GM19372 (cell line): Measurements from ENCODE around the gene CADM4.
"Not testable (repeated sequence)": the region's sequence is repeated elsewhere in the genome, so short reads cannot be mapped to it uniquely, and the experiment has no call there.

Source experiments
- ATAC-seq: cut with Tn5 transposase; IDR thresholded peaks from one replicate; pipeline ENCODE4 v1.9.1; 2021; ENCODE audit warnings: mild to moderate bottlenecking, low read depth, moderate library complexity; ENCODE audit not compliant: unreplicated experiment

The CADM4 gene

DNA sequence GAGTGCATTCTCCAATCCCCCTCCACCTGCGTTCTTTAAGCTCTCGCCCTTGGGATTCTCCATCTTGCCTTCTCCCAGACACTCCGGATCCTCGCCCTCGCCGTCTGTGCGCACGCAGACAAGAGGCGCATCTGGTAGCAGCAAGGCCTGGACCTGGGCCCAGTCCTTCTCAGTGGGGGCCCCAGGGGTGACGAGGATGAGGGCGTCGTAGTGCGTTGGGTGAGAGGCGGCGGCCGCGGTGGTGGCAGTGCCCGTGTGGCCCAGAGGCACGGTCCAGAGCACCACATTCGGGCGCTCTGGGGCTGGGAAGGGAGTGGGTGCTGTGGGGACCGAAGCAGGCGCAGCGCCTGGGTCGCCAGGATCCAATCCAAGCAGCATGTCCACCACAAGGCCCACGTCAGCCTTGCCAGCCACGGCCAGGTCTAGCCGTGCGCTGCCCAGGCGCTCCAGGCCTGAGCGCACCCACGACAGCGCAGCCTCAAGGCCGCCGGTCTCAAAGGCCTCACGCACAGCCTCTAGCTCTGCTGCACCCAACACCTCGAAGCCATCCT lies 46.8 kb downstream of the CADM4 start:
- ATAC-seq = no peak

DNA sequence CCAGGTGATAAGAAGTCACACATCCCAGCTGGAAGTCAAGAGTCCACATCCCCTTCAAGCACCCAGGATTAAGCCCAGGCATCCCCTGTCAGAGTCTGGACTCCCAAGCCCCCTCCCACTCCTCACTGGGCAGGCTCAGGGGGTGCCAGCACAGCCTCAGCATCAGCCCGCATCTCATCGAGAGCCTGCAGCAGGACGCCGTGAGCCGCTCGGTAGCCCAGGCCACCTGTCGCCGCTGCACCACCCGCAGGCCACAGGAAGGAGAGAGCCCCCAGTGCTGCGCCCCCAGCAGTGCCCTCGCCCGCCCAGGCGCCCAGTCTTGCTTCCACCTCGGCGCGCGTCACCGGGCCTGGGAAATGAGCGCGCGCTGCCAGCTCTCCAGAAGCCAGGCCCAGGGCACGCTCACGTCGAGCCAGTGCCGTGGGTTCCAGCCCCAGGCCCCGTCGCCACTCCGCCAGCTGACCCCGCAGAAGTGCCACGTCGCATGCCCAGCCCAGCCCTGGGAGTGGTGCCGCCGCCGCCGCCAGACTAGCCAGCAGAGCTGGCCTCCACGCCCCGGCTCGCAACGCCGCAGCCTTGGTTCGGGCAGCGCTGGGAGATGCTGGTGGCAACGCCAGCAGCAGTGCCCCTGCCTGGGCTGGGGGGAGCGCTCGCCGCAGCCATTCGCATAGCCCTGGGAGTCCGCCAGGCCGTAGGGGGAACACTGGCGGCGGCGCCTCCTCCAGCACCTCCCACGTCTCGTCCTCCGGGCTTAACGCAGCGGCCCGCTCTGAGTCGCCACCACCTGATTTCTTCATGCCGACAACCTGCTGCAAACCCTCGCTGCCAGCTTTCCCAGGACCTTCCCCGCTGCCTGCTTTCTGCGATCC lies 47.5 kb downstream of the CADM4 start:
- no peak for ATAC-seq

DNA sequence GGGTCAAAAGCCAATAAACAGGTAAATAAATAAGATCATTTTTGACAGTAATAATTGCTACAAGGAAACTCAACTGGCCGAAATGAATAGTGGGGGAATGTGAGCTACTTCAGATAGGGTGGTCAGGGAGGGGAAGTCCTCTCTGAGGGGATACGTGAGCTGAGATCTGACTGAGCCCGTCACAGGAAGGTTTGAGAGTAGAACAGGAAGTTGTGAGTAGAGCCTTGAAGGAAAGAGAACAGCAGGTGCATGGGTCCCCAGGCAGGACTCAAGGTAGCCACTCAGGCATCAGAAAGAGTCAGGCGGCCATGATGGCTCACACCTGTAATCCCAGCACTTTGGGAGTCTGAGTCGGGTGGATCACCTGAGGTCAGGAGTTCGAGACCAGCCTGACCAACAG lies 50.0 kb downstream of the CADM4 start:
- no peak for ATAC-seq

DNA sequence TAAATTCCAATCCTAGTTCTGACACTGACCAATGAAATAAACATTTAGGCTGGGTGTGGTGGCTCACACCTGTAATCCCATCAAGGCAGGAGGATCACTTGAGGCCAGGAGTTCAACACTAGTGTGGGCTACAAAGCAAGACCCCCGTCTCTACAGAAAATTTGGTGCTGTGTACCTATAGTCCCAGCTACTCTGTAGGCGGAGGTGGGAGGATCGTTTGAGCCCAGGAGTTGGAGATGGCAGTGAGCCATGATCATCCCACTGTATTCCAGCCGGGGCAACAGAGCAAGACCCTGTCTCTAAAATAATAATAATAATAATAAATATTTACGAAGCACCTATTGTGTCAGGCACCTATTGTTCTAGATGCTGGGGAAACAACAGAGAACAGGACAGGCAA lies 50.4 kb downstream of the CADM4 start:
- no peak for ATAC-seq

DNA sequence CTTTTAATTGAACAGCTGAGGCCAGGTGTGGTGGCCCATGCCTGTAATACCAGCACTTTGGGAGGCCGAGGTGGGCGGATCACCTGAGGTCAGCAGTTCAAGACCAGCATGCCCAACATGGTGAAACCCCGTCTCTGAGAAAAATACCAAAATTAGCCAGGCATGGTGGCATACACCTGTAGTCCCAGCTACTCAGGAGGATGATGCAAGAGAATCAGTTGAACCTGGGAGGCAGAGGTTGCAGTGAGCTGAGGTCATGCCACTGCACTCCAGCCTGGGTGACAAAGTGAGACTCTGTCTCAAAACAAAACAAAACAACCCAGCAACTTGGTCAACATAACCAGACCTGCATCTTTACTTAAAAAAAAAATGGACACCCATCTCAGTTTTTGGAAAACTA lies 52.6 kb downstream of the CADM4 start:
- ATAC-seq = not testable (repeated sequence)

DNA sequence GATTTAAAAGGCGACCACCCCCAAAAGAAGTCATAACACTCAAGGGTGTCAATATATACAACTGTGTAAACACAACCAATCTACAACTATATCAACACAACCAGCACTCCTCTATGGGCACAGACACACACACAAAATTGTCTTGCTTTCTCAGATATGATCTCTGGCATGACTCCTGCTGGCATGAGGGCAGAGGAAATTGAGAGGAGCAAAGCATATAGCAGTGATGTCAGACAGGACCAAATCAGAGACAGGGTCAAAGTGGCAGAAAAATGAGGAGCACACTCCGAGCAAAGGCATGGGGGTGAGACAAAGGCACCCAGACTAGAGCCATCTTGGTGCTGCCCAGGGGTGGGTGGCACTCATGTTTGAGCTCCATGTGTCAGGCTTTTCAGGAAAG lies 53.3 kb downstream of the CADM4 start:
- no peak for ATAC-seq

DNA sequence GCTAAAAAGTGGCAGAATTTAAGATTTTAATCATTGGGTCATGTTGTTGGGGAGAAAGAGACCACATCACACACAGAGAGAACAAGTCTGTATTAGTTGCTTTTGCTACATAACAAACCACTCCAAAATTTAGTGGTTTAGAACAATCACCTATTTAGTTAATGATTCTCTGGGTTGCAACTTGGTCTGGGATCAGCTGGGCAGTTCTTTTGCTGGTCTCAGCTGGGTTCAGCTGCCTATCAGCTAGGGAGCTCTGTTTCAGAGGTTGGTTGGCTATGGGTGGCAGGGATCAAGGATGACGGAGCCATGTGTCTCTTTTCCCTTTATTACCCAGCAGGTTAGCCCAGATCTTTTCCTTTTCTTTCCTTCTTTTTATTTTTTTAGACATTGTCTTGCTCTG lies 55.2 kb downstream of the CADM4 start:
- ATAC-seq = no peak

DNA sequence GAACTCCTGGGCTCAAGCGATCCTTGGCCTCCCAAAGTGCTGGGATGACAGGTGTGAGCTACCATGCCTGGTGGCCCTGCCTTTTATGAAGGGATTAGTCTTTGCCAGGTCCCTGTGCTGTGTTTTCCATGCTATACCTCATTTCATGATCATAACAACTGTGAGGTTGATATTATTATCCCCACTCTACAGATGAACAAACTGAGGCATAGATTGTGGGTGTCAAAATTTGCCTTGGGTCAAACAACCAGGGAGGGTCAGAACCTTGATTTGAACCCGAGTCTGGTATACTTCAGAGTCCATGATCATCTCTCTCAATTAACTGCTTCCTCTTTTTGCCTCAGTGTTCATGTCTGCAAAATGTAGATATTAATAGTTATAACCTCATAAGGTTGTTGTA lies 57.2 kb downstream of the CADM4 start:
- ATAC-seq = no peak

DNA sequence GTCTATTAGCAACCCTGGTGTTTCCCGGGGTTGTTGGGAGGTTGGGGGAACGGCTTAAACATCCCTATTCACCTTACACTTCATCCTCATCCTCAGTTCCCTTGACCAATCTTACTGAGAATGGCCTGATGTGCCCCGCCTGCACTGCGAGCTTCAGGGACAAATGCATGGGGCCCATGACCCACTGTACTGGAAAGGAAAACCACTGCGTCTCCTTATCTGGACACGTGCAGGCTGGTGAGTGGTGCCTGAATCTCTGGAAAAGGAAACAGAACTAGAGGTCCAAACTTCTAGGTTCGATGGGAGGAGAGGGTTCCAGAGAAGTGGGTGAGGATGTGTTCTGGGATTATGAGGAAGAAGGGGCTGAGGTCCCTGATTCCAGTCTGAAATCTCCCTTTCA lies 58.2 kb downstream of the CADM4 start:
- ATAC-seq = no peak

DNA sequence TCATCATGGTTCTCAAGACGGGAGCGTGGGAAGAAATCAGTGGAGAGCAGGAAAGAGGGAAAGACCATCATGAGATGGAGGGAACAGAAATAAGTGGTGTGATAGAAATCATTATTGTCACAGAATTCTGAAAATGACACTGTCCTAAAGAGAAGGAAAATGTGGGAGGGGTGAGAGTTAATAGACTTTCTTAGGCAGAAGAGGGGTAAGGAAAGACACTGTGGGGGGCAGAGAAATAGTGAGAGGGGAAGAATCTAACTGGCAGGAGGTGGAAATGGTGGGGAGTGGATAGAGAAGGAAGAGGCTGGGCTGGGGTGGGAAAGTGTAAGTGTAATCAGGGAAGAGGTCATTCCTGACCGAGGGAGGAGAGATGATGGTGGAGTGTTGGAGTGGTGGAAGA lies 60.9 kb downstream of the CADM4 start:
- no peak for ATAC-seq

DNA sequence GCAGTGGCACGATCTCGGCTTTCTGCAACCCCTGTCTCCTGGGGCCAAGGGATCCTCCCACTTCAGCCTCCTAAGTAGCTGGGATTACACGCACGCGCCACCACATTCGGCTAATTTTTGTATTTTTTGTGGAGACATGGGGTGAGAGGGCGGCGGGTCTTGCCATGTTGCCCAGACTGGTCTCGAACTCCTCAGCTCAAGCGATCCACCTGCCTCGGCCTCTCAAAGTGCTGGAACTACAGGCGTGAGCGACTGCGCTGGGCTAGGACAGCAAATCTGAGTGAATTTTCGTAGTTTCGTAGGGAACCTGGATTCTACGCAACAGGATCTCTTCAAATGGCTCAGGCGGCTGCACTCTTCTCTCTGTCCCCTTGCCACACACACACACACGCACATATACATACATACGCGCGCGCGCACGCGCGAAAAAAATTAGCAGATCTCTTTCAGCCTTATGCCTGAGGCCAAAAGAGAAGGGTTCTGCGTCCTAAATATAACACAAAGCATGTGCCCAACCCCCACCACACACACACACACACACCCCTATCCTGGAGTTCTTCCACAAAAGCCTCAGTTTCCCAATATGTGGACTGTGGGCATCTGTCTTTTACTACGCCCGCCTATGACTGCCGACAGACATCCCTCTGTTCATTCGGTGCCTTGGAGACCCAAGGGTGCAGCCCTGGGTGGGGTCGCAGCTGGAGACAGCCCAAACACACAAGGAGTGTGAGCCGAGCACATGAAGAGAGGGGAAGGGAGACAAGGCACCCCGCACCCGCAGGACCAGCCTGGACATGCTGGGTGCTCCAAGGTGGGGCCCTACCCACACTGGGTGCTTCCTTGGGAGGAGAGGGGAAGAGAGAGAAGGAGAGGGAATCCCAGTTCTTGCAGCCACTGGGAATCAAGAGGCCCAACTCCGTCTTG lies 63.4 kb downstream of the CADM4 start:
- no peak for ATAC-seq

DNA sequence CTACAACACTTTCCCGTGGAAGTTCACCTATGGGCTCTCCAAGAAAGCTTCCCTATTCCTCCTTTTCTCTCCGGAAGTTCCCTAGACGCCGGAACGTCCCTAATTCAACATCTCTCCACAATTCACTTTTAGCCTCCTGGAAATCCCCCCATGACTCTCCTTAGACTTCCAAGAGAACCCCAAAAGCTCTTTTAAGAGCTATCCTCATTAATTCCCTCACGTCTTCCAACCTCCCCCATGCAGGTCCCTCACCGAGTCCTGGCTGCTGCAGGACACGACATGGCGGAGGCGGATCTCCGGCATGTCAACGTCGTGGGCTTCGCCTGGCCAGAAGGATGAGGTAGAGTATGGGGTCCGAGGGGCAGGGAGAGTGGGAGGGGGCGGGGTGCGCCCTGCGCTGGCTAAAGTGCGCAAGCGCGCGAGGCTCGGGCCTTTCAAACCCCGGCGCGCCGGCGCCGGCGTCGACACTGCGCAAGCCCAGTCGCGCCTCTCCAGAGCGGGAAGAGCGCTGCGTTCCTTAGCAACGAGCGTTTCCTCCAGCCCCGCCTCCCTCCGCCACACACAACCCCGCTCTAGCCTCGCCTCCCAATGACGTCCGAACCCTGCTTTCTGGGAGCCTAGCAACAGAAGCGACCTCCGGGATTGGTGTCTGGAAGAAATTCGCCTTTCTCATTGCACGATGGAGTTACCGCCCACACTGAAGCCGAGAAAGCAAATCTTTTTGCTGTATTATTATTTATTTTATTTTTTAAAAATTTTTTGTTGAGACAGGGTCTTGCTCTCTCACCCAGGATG lies 64.3 kb downstream of the CADM4 start, which contains the start of the genes PINLYP and XRCC1:
Gene PINLYP (plus strand): TSS at position 646 of the 795 bp plus-strand sequence. CDS start 1,391 bp downstream, outside the sequence.
Gene XRCC1 (minus strand): TSS at position 372 of the 795 bp plus-strand sequence. CDS start 69 bp downstream, at position 303.
- ATAC-seq = peak; percentile 97

DNA sequence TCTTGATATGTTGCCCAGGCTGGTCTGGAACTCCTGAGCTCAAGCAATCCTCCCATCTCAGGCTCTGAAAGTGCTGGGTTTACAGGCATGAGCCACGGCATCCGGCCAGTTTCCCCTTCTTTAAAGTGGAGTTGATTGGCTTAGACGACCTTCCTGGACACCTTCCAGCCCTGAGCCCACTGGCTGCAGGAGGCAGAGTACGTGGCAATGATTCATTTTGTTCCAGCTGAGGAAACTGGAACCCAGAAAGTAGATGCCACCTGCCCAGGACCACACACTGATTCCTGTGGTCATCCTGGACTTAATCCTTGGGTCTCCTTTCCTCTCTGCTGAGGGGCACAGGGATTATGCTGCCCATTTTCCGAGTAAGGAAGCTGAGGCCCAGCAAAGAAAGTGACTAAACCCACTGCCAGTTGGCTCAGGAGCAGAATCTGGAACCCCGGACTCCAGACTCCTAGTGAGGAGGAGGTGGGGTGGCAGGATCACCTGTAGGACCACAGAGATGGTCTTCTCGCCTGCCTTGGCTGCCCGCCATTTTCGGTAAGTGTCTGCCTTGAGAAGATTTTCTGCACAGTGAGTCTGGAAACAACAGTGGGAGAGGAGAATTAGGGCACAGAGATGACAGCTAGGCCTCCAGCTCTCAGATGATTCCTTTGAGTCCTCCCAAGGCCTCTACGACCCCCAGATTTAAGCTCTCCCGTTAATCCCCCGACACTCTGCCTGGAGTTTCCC lies 65.1 kb downstream of the CADM4 start:
- ATAC-seq = no peak
